Measurements from ENCODE around the gene PAX4.
A peak's percentile ranks its signal among the peaks of the same experiment; 100 is the strongest.

PAX4 gene

GRCh38 chr7:127629268-127629854 is 11.4 kb upstream of the PAX4 start:
- DNase-seq (ENCODE audit: low read depth): no peak

GRCh38 chr7:127628445-127628844 is 10.5 kb upstream of the PAX4 start:
- no peak for DNase-seq (ENCODE audit: low read depth)

DNA sequence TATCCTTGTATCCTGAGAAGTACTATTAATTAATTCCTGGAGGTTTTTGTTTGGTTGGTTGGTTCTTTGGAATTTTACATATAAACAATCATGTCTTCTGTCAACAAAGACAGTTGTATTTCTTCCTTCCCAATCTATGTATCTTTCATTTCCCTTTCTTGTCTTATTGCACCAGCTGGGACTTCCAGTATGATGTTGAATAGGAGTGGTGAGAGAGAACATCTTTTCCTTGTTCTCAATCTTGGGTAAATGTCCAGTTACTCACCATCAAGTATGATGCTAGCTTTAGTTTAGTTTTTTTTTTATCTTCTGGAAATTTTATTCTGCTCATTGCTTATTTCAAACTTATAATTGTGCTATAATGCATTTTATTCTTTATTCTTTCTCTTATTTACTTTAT is 7.4 kb upstream of the PAX4 start:
- no peak for DNase-seq (ENCODE audit: low read depth)

GRCh38 chr7:127620406-127621233 is 2.7 kb upstream of the PAX4 start:
- no peak for DNase-seq (ENCODE audit: low read depth)

DNA sequence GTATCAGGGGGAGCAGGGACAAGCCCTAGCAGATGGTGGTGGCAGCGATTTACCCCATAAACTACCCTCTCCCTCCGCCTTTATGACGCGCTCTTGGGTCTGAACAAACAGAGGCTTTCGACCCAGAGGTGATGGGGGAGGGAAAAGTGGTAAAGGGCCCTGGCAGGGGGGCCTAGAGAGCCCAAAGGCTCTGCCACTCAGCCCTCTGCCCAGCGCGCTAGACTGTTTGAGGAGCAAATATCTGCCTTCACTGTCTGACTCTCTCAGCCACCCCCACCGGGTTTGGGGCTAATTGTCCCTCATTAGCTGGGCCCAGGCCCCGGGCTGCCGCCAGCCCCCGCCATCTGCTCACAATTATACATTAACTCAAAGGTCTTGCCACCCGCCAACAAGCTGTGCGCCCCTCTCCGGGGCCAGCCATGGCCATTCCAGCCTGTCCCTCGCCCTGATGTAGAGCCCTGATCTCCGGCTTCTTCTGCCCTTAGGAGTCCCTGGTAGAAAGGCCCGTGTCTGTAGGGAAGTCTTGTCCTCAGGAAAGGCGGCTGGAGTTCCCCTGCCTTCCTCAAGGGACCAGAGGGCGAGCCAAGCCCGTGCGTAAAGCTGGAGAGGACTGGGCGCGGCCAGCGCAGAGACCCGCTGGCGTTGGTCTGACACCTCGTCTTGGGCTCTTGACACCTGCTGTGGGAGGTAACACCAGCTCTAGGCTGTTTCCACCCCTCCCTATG is 1.9 kb upstream of the PAX4 start:
- no peak for DNase-seq (ENCODE audit: low read depth)

DNA sequence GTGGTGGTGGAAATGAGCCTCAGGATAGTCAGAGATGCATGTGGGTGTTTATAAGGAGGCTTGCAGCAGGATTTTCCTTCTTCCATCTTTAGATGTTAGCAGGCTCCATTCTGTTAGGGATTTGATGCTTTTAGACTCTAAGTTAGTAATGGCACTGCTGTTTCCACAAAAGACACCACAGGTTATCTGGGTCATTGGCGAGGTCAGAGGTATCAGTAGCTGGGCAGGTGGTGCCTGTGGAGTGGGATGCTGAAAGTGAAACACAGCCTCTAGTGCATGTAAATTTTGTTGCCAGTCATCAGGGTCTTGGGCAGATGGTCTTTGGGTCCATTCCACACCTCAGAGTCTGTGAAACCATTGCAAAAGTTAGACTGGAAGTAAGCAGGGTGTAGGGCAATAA is 833 bp upstream of the PAX4 start:
- no peak for DNase-seq (ENCODE audit: low read depth)

DNA sequence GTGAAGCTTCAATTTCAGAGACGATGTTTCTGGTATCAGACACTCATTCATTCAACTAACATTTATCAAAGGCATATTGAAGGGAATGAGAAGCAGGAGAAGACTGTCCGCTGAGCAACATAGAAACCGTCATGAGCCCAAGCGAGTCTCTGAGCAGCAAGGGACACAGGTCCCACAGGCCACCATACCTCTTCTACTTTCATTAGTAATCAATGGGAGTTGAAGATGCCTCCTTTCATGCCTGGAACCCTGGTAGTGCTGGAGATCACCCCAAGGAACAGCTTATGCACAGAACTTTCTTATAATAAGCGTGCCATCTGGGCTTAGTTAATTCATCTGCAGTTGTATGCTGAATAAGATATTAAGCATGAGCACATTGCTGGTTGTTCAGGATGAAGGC is 1.2 kb downstream of the PAX4 start:
- no peak for DNase-seq (ENCODE audit: low read depth)

- DNase-seq (ENCODE audit: low read depth): no peak
Observed at GRCh38 chr7:127612263-127612662, 5.7 kb downstream of the PAX4 start.

DNA sequence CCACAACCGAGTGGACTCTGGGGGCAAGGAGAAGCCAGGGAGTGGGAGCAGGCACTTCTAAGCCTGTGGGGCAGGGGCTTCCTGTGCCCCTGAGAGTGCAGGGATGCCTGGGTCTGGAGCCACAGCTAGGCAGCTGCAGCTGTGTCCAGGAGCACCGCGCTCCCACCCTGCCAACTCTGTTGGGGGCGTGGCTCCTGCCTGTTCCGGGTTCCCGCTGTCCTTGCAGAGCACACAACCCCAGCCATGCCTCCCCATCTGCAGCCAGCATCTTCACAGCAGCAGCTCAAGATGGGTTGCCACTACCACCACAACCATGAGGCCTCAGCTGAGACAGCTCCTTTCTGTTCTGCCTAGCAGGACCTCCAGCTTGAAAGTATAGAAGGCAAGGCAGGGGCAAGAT is 8.6 kb downstream of the PAX4 start:
- no peak for DNase-seq (ENCODE audit: low read depth)

GRCh38 chr7:127608446-127608845 is 9.5 kb downstream of the PAX4 start:
- DNase-seq (ENCODE audit: low read depth): no peak

DNA sequence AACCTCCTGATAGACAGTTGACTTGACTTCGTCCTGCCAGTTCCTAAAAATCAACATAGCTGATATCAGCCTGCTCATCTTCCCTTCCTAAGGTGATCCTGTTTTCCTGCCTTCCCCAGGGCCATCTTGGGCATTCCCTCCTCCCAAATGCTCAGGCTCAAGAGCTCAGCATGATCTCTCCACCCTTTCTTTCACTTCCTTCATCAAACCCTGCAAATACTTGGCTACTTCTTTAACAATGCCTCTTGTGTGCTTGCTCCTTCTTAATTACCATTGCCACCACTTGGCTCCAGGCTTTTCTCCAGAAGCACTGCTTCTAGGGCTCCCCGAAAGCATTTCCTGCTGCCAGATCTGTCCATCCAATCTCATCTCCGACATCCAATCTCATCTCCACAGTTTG is 17.1 kb downstream of the PAX4 start:
- DNase-seq (ENCODE audit: low read depth): no peak

DNA sequence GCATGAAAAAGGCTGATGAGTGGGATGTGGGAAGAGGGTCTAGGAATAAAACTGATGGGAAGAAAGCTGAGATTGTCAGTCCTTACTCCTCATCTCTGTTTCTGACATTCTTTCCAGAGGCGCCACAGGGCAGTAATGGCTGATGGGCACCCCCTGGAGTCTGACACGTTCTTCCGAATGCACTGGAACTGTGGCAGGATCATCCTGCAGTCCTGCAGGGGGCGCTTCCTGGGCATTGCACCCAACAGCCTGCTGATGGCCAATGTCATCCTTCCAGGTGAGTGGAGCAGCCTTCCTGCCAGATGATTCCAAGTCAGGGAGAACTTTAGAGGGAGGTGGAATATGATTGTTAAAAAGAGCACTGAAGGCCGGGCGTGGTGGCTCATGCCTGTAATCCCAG is 19.6 kb downstream of the PAX4 start:
- DNase-seq (ENCODE audit: low read depth): no peak

DNA sequence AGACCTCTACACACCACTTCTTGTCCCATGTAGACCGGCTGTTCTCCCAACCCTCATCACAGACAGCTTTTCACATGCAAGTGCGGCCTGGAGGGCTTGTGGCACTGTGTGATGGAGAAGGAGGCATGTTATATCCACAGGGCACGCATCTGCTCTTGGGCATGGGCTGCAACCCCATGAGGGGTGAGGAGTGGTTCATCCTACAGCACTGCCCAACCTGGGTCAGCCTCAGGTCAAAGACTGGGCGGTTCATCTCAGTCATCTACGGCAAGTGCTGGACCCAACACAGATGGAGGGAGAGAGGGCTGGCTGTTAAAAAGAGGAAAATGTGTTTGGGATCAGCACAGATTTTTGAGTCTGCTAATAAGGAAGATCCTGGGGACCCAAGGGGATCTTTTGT is 22.2 kb downstream of the PAX4 start:
- DNase-seq (ENCODE audit: low read depth): no peak

DNA sequence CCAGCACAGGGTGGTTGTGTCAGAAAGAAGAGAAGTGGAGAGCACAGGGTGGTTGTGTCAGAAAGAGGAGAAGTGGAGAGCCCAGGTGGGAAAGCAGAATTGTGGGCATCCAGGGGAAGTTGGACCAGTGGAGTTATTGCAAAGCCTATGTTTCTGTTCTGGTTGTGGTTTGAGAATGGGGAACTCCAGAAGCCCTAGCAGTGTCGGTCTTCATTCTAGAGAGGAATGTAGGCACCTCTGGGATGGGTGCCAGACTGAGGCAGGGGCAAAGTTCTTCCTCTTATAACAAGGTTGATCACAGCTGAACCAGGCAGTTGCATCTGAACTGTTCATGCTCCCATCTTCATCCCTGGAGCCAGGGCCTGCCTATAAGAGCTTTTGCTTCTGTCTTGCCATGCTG is 23.5 kb downstream of the PAX4 start:
- DNase-seq (ENCODE audit: low read depth): no peak

GRCh38 chr7:127592550-127592949 is 25.4 kb downstream of the PAX4 start:
- DNase-seq (ENCODE audit: low read depth): no peak

DNA sequence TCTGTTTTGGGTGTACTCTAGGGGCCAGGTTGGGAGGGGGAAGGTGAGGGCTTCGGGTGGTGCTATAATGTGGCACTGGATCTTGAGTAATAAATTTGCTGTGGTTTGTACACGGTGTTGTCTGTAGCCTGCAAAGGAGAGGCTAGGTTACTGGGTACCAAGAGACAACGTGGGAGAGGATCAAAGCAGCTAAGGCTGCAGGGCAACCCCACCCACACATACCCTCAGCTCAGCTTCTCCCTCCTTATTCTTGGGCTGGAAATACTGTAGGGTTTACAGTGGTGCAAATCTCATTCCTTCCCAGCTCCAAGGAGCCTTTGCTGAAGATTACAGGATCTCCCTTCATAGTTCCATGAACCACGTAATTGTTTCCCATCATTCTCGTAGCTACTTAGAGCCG is 26.4 kb downstream of the PAX4 start:
- no peak for DNase-seq (ENCODE audit: low read depth)

DNA sequence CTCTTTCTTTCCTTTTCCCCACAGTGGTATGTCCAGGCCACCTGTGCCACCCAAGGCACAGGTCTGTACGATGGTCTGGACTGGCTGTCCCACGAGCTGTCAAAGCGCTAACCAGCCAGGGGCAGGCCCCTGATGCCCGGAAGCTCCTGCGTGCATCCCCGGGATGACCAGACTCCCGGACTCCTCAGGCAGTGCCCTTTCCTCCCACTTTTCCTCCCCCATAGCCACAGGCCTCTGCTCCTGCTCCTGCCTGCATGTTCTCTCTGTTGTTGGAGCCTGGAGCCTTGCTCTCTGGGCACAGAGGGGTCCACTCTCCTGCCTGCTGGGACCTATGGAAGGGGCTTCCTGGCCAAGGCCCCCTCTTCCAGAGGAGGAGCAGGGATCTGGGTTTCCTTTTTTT is 26.8 kb downstream of the PAX4 start:
- DNase-seq (ENCODE audit: low read depth): no peak

DNA sequence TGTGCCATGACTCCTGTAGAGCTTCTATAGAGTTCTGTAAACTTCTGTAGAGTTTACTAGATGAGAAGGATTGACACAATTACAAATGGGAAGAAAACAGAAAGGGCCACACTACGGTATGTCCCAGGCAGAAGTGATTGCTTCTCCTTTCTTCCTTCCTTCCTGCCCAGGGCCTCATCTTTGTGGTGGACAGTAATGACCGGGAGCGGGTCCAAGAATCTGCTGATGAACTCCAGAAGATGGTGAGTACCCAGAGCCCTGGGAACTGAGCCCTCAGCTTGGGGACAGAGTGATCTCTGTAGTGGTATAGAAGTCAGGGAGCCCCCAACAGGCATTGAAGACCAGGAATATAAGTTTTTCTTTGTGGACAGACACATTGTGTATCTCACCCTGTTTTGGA is 28.0 kb downstream of the PAX4 start:
- no peak for DNase-seq (ENCODE audit: low read depth)

GRCh38 chr7:127588697-127589482 is 29.1 kb downstream of the PAX4 start:
- no peak for DNase-seq (ENCODE audit: low read depth)

- peak; percentile 83 for DNase-seq (ENCODE audit: low read depth)
Observed at GRCh38 chr7:127588019-127588696, 29.8 kb downstream of the PAX4 start, which contains the start of gene ARF5. Gene ARF5, plus strand, starts transcription at chr7:127588411. Its CDS starts 88 bp downstream, at chr7:127588499.

DNA sequence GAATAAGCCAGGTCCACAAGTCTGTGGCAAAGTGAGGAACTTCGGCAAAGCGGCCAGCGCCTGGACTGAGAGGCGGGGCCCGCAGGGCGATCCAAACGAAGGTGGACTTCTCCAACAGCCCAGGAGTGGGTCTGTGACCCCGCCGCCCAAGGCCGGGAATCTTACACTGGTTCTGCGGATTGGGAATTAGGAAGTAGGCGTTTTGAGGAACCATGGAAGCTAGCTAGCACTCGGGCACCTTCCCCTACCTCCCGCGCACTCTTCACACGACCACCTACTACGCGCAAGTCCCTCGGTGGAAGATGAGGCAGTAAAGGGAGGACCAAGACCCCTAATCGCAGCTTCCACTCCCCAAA is 30.3 kb downstream of the PAX4 start:
- DNase-seq (ENCODE audit: low read depth): no peak

DNA sequence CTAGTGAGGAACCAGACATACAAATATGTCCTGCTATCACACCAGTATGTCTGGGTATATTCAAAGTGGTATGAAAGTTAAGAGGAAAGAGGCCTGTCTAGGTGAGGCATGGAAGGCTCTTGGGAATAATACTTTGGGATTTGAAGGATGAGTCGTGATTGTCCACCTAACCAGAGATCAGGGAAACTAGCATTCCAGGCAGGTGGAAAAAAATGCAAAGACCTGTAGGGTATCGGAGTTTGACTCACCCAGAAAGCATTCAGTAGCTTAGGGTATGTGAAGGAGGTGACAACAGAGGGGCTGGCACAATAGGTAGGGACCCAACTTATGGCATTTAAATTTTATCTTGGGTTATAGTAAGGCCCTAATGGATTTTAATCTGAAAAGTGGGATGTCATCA is 31.6 kb downstream of the PAX4 start:
- no peak for DNase-seq (ENCODE audit: low read depth)
